Measurements from ENCODE around the gene LRRC3C. TPM values are rescaled to one million over a fixed set of nuclear protein-coding genes. Genes with fewer than 3 reads are reported as not detected.
A peak's percentile ranks its signal among the peaks of the same experiment; 100 is the strongest.
"Not testable (repeated sequence)": the region's sequence is repeated elsewhere in the genome, so short reads cannot be mapped to it uniquely, and the experiment has no call there.

Gene LRRC3C
- polyA plus RNA-seq (2011; rRNA removed) (not detected in 2 replicates), polyA minus RNA-seq (2011; rRNA and poly(A)+ RNA removed) (not detected in 2 replicates)

- Histone ChIP-seq H3K36me3 (ENCODE audit: control insufficient read depth, insufficient read depth, low read length) (peaks cover 13% of the 10 kb centered on the region), H3K27me3 (ENCODE audit: control insufficient read depth, insufficient read depth, low read length) (no peaks in the 10 kb centered on the region), H3K4me3 (ENCODE audit: low read depth, low read length) (peak within 1 kb of the TSS; percentile 92)
- ChIA-PET CTCF (interaction anchor here (0.7 to 1.2 kb wide), 3 partner anchors 10 to 31 kb away, joined by 3 to 5 read pairs (median 3); no protein-coding TSS in a partner anchor), POLR2A (no interaction called here)
- no peak for TF ChIP-seq CTCF (IDR thresholded peaks at IDR 0.05; ENCODE audit: insufficient read depth, low read depth, low read length)
- peak; percentile 44 for DNase-seq (ENCODE audit: low read depth)
Observed at GRCh38 chr17:39927101-39927928, at the start of gene LRRC3C, which contains the start of gene ORMDL3. Gene LRRC3C (plus strand): TSS chr17:39927732. CDS start chr17:39941524, 13,792 bp downstream. Gene ORMDL3 (minus strand): TSS chr17:39927601. CDS start chr17:39924203, 3,398 bp downstream.

- POLR2A ChIA-PET; CTCF ChIA-PET; H3K4me3 ChIP-seq (ENCODE audit: low read depth, low read length); H3K36me3 ChIP-seq (ENCODE audit: control insufficient read depth, insufficient read depth, low read length); H3K27me3 ChIP-seq (ENCODE audit: control insufficient read depth, insufficient read depth, low read length); DNase-seq (ENCODE audit: low read depth): not testable (repeated sequence)
Observed at GRCh38 chr17:39886102-39886501, 41.4 kb upstream of the LRRC3C start.

- ChIA-PET CTCF (no interaction called here), POLR2A (no interaction called here)
- H3K27me3 ChIP-seq (ENCODE audit: control insufficient read depth, insufficient read depth, low read length) = peaks cover 8% of the 10 kb centered on the region
- H3K4me3 ChIP-seq (ENCODE audit: low read depth, low read length) = no peak overlapping the region
- TF ChIP-seq CTCF (IDR thresholded peaks at IDR 0.05; ENCODE audit: insufficient read depth, low read depth, low read length) = no peak
- no peak for DNase-seq (ENCODE audit: low read depth)
- no peaks in the 10 kb centered on the region for H3K36me3 ChIP-seq (ENCODE audit: control insufficient read depth, insufficient read depth, low read length)
Observed at GRCh38 chr17:39887078-39887477, 40.5 kb upstream of the LRRC3C start.

- TF ChIP-seq CTCF (IDR thresholded peaks at IDR 0.05; ENCODE audit: insufficient read depth, low read depth, low read length) = no peak
- Histone ChIP-seq H3K36me3 (ENCODE audit: control insufficient read depth, insufficient read depth, low read length) (no peaks in the 10 kb centered on the region), H3K27me3 (ENCODE audit: control insufficient read depth, insufficient read depth, low read length) (peaks cover 10% of the 10 kb centered on the region; the same call in 1 of the 2 replicates), H3K4me3 (ENCODE audit: low read depth, low read length) (no peak overlapping the region)
- DNase-seq (ENCODE audit: low read depth) = no peak
- ChIA-PET POLR2A (no interaction called here), CTCF (no interaction called here)
Observed at GRCh38 chr17:39889200-39889599, 38.3 kb upstream of the LRRC3C start.

- no peaks in the 10 kb centered on the region for H3K36me3 ChIP-seq (ENCODE audit: control insufficient read depth, insufficient read depth, low read length)
- POLR2A ChIA-PET = no interaction called here
- DNase-seq (ENCODE audit: low read depth) = no peak
- no peak overlapping the region for H3K4me3 ChIP-seq (ENCODE audit: low read depth, low read length)
- TF ChIP-seq CTCF (IDR thresholded peaks at IDR 0.05; ENCODE audit: insufficient read depth, low read depth, low read length) = no peak
- CTCF ChIA-PET = interaction anchor here (0.8 to 1.4 kb wide), 3 partner anchors 9 to 23 kb away, joined by 3 to 5 read pairs (median 3); no protein-coding TSS in a partner anchor
- peaks cover 4% of the 10 kb centered on the region for H3K27me3 ChIP-seq (ENCODE audit: control insufficient read depth, insufficient read depth, low read length)
Observed at GRCh38 chr17:39894681-39895376, 32.7 kb upstream of the LRRC3C start.
